ENCODE measurements around the gene HECW1.

HECW1 gene

GRCh38 chr7:43582503-43583423, 470.3 kb downstream of the HECW1 start, which contains the start of gene STK17A (continued):
- peak; percentile 51; the same call in 1 of the 2 replicates for TF ChIP-seq ZNF596 (tag by site-specific recombination; IDR thresholded peaks at IDR 0.05)
- no peak for TF ChIP-seq ZNF214 (tag by site-specific recombination; IDR thresholded peaks at IDR 0.05; ENCODE audit: borderline replicate concordance)
- TF ChIP-seq SCRT2 (tag by site-specific recombination; IDR thresholded peaks at IDR 0.05): peak; percentile 100
- 0 out of 2 replicates have a peak, but pooled peaks have one; percentile 13 for TF ChIP-seq PRDM10 (tag by site-specific recombination; IDR thresholded peaks at IDR 0.05)
- TF ChIP-seq, protein P1, sequence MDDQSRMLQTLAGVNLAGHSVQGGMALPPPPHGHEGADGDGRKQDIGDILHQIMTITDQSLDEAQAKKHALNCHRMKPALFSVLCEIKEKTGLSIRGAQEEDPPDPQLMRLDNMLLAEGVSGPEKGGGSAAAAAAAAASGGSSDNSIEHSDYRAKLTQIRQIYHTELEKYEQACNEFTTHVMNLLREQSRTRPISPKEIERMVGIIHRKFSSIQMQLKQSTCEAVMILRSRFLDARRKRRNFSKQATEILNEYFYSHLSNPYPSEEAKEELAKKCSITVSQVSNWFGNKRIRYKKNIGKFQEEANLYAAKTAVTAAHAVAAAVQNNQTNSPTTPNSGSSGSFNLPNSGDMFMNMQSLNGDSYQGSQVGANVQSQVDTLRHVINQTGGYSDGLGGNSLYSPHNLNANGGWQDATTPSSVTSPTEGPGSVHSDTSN (CRISPR knock-in tag; IDR thresholded peaks at IDR 0.05): no peak
- TF ChIP-seq ZNF184 (tag by site-specific recombination; IDR thresholded peaks at IDR 0.05): 0 out of 2 replicates have a peak, but pooled peaks have one; percentile 55
- TF ChIP-seq ZSCAN30 (tag by site-specific recombination; IDR thresholded peaks at IDR 0.05): peak; percentile 68
- peak; percentile 59; the same call in 1 of the 2 replicates for TF ChIP-seq SP3 (tag by site-specific recombination; IDR thresholded peaks at IDR 0.05)
- peak; percentile 71 for TF ChIP-seq SP7 (tag by site-specific recombination; IDR thresholded peaks at IDR 0.05)
- TF ChIP-seq ZBTB17 (tag by site-specific recombination; IDR thresholded peaks at IDR 0.05): peak; percentile 49; the same call in 1 of the 2 replicates
- peak; percentile 60 for TF ChIP-seq ZNF335 (tag by site-specific recombination; conservative IDR thresholded peaks at IDR 0.05)
- no peak for TF ChIP-seq ZNF423 (tag by site-specific recombination; IDR thresholded peaks at IDR 0.05)
- no peak for TF ChIP-seq ZNF148 (tag by site-specific recombination; IDR thresholded peaks at IDR 0.05; ENCODE audit: borderline replicate concordance)
- TF ChIP-seq ZFP37 (tag by site-specific recombination; IDR thresholded peaks at IDR 0.05): peak; percentile 65; the same call in 1 of the 2 replicates
- TF ChIP-seq HOXC10 (CRISPR knock-in tag; IDR thresholded peaks at IDR 0.05): no peak; the same call in 1 of the 2 replicates
- TF ChIP-seq OSR2 (tag by site-specific recombination; IDR thresholded peaks at IDR 0.05): 0 out of 2 replicates have a peak, but pooled peaks have one; percentile 35

DNA sequence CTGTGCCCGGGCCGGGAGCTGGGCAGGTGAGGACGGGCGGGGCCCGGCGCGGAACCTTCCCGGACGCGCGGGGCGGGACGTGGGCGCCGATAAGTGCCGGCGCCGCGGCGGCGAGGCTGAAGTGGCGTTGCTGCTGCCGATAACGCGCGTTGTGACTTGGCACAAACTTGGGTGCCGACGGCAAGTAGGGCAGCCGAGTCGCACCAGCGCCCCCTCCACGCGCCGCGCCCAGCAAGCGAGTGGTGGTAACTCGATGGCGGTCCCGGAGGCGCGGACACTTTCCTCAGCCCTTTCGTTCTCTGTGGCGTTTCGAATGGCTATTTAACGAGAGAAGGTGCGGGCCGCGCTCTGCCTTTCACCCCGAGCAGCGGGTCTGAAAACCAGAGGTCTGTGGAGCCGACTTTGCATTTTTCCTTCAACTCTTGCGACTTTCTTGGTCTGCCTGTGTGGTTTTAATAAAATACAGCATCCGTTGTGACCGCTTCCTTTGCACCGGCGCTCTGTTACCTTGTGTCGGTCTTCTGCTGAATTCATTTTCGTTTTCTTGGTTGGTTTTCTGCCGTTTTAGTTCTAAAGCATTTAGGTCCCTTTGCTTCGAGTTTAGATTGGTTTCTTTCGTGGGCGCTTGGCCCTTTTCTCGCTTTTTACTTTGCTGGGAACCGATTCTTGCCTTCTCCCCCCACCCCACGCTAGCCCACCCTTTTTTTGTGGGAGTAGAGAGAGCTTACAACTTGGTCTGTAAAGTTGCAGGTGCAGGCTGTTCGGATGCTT, 471.2 kb downstream of the HECW1 start:
- POLR2A ChIA-PET: interaction anchor here (0.5 to 3.6 kb wide), 18 partner anchors 8 to 652 kb away, joined by 3 to 62 read pairs (median 8); partner anchors contain the start of genes BLVRA, COA1, MRPL32 and PSMA2
- Histone ChIP-seq H3K4me1 (ENCODE audit: control insufficient read depth, insufficient read depth, low read length) (peaks cover 22% of the 10 kb centered on the region), H3K36me3 (ENCODE audit: control insufficient read depth in 2 of 2, insufficient read depth in 1 of 2, low read length in 2 of 2) (no peaks in the 10 kb centered on the region), H3K27ac (ENCODE audit: extremely low read depth, low read depth, low read length) (peak overlapping the region; percentile 87), H3K9me3 (ENCODE audit: control insufficient read depth, insufficient read depth, low read depth, low read length) (no peaks in the 10 kb centered on the region), H3K4me3 (ENCODE audit: low read depth, low read length) (peak overlapping the region; percentile 82)
- CTCF ChIA-PET: interaction anchor here (0.6 to 3.7 kb wide), 45 partner anchors 8 to 729 kb away, joined by 3 to 143 read pairs (median 6); partner anchors contain the start of gene COA1
- TF ChIP-seq, protein P2, sequence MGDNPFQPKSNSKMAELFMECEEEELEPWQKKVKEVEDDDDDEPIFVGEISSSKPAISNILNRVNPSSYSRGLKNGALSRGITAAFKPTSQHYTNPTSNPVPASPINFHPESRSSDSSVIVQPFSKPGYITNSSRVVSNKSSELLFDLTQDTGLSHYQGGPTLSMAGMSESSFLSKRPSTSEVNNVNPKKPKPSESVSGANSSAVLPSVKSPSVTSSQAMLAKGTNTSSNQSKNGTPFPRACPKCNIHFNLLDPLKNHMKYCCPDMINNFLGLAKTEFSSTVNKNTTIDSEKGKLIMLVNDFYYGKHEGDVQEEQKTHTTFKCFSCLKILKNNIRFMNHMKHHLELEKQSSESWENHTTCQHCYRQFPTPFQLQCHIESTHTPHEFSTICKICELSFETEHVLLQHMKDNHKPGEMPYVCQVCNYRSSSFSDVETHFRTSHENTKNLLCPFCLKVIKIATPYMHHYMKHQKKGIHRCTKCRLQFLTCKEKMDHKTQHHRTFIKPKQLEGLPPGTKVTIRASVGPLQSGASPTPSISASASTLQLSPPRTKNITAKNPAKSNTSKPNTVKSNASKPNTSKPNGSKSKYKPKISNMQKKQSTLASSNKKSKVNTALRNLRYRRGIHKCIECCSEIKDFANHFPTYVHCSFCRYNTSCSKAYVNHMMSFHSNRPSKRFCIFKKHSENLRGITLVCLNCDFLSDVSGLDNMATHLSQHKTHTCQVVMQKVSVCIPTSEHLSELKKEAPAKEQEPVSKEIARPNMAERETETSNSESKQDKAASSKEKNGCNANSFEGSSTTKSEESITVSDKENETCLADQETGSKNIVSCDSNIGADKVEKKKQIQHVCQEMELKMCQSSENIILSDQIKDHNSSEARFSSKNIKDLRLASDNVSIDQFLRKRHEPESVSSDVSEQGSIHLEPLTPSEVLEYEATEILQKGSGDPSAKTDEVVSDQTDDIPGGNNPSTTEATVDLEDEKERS (tag by site-specific recombination; IDR thresholded peaks at IDR 0.05): no peak
- TF ChIP-seq ZNF555 (tag by site-specific recombination; conservative IDR thresholded peaks at IDR 0.05) (no peak), HOXC10 (CRISPR knock-in tag; IDR thresholded peaks at IDR 0.05) (0 out of 2 replicates have a peak, but pooled peaks have one; percentile 39), ZNF692 (tag by site-specific recombination; IDR thresholded peaks at IDR 0.05) (peak; percentile 55; the same call in 1 of the 2 replicates)
